Lower leg skin (tissue), 4 donors: Measurements from ENCODE around the gene NTNG1. TPM values are rescaled to one million over a fixed set of nuclear protein-coding genes. Genes with fewer than 3 reads are reported as not detected.

ENCODE experiments used
- DNase-seq, 2 donors: peaks; one replicate each; pipeline ENCODE4 v3.0.0-alpha.2; 2019; ENCODE audit warnings: low spot score in 2 of 2
- H3K4me3 ChIP-seq: fragments of 200-600 bp; sonication (generic); 2 replicates; pipeline ENCODE4 v1.5.1; 2017; ENCODE audit warnings: mild to moderate bottlenecking, low read depth; ENCODE audit not compliant: poor library complexity, severe bottlenecking
- POLR2A ChIP-seq, 2 donors: fragments of 450-650 bp; IDR thresholded peaks; one replicate each; pipeline ENCODE4 v1.6.1; 2016 to 2017; ENCODE audit warnings: antibody characterized with exemption in 2 of 2, mild to moderate bottlenecking in 1 of 2, moderate library complexity in 1 of 2
- WGBS, 2 donors: methylation state at CpG; one replicate each; pipeline ENCODE4 v1.1.5; 2018; 5-methylcytosine and 5-hydroxymethylcytosine counted together
- intact Hi-C: fragments of 100-400 bp; cut with DNase I; formaldehyde crosslinking; loops from one replicate; pipeline ENCODE4 v1.15.0; 2023; ENCODE audit warnings: low total_unique reads
- total RNA-seq, 4 donors: library from RNA; depleted of rRNA; stranded (reverse); fragments of >200 nt; gene quantifications; one replicate each; pipeline ENCODE4 v1.1.0, GENCODE V29; 2016
- TF ChIP-seq, protein P1 (sequence below), 3 donors: fragments of 450-650 bp; IDR thresholded peaks; one replicate each; pipeline ENCODE4 v1.5.1; 2016; ENCODE audit warnings: antibody characterized with exemption in 3 of 3, mild to moderate bottlenecking in 3 of 3, moderate library complexity in 2 of 3

The NTNG1 gene
- total RNA-seq, 4 donors from 2014 or later = 2.6 to 8.1 (median 3.4) TPM

- WGBS, 2 donors = 64 to 77% methylated on average over 2 of the region's 2 CpGs
- intact Hi-C loops = no loop called here
- TF ChIP-seq, protein P1, sequence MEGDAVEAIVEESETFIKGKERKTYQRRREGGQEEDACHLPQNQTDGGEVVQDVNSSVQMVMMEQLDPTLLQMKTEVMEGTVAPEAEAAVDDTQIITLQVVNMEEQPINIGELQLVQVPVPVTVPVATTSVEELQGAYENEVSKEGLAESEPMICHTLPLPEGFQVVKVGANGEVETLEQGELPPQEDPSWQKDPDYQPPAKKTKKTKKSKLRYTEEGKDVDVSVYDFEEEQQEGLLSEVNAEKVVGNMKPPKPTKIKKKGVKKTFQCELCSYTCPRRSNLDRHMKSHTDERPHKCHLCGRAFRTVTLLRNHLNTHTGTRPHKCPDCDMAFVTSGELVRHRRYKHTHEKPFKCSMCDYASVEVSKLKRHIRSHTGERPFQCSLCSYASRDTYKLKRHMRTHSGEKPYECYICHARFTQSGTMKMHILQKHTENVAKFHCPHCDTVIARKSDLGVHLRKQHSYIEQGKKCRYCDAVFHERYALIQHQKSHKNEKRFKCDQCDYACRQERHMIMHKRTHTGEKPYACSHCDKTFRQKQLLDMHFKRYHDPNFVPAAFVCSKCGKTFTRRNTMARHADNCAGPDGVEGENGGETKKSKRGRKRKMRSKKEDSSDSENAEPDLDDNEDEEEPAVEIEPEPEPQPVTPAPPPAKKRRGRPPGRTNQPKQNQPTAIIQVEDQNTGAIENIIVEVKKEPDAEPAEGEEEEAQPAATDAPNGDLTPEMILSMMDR (IDR thresholded peaks at IDR 0.05) = no peak
- TF ChIP-seq POLR2A (IDR thresholded peaks at IDR 0.05) = no peak
- no peak for DNase-seq
- H3K4me3 ChIP-seq = no peak overlapping the region
Measured at GRCh38 chr1:107124694-107125093, 16.1 kb upstream of the NTNG1 start.

DNA sequence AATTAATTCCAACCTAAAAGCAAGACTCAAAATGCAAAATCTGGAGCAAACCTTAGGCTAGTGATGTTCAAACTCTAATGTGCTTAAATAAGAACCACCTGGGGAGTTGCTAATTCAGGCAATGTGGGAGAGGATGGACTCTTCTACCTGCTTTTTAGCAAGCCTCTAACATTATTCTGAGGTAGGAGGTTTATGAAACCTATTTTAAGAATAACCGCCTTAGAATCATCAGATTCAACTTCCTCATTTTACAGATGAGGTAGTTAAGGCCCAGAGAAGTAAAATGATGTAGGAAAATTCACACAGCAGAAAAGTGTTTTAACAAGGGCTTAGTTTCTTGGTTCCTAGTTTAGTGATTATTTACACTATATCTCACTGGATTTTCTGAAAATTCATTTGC lies 8.6 kb upstream of the NTNG1 start:
- 70 to 81% methylated on average over 1 of the region's 1 CpG for WGBS, 2 donors
- TF ChIP-seq POLR2A (IDR thresholded peaks at IDR 0.05) = no peak
- TF ChIP-seq, protein P1 (IDR thresholded peaks at IDR 0.05) = no peak
- DNase-seq = no peak
- no peak overlapping the region for H3K4me3 ChIP-seq
- intact Hi-C loops = no loop called here

- DNase-seq = no peak
- intact Hi-C loops = no loop called here
- TF ChIP-seq POLR2A (IDR thresholded peaks at IDR 0.05) = no peak
- TF ChIP-seq, protein P1 (IDR thresholded peaks at IDR 0.05) = no peak
- 69 to 80% methylated on average over 1 of the region's 1 CpG for WGBS, 2 donors
- no peak overlapping the region for H3K4me3 ChIP-seq
Measured at GRCh38 chr1:107132780-107133179, 8.1 kb upstream of the NTNG1 start.

DNA sequence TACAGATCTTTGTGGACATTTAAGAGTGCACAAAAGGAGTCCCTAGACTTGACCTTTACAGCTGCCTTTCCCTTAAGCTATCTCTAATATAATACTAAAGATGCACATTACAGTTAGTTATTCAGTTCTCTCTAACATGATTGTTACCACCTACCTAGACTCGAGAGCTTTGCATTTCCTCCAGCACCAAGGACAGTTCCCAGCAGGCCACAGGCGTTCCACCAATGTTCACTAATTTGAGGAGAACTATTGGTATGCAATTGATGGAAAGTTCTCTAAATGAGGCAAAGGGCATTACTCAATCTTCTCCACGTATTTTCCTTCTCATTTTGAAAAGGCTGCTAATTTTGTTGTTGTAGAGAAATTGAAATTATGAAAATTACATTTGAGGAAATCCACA lies 5.4 kb upstream of the NTNG1 start:
- intact Hi-C loops = no loop called here

DNA sequence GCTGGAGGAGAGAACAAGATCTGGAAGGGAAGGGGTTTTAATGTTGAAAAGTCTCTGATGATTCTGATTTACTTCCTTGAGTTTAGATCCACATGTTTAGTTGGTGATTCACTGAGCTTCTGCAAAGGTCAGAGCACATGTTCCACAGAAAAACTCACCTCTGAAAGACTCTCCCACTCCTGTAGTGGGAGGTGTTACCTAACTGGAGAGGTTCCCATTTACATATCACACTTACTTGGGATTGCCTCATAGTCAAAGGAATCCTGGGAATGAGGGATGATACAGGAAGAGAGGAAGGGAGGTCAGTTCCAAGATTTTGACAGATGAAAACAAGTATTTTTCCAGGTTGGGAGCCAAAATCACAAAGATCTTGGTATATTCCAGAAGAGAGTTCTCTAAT lies 2.7 kb upstream of the NTNG1 start:
- H3K4me3 ChIP-seq = no peak overlapping the region
- DNase-seq = no peak
- intact Hi-C loops = no loop called here
- TF ChIP-seq, protein P1 (IDR thresholded peaks at IDR 0.05) = no peak

More for the DNA sequence above, 5.4 kb upstream of the NTNG1 start:
- no peak overlapping the region for H3K4me3 ChIP-seq
- 1% methylated on average over 3 of the region's 3 CpGs for WGBS, 2 donors
- no peak for TF ChIP-seq POLR2A (IDR thresholded peaks at IDR 0.05)
- TF ChIP-seq, protein P1 (IDR thresholded peaks at IDR 0.05) = no peak
- DNase-seq = no peak

- WGBS, 2 donors = 95 to 96% methylated on average over 3 of the region's 3 CpGs
- intact Hi-C loops = no loop called here
- TF ChIP-seq POLR2A (IDR thresholded peaks at IDR 0.05) = no peak
- TF ChIP-seq, protein P1 (IDR thresholded peaks at IDR 0.05) = no peak
- DNase-seq = no peak
- no peak overlapping the region for H3K4me3 ChIP-seq
Measured at GRCh38 chr1:107138767-107139445, 1.9 kb upstream of the NTNG1 start.
